AG04449 (cell line): ENCODE results near the gene LPAR1.

Experiments used
- CTCF ChIA-PET: fragments of 350-600 bp; formaldehyde crosslinking; extraction: SDS; loops from one replicate; lab custom pipeline; 2021; ENCODE audit warnings: antibody characterized with exemption; lab: Yijun Ruan, JAX
- POLR2A ChIA-PET: fragments of 400-600, 350-600 bp; formaldehyde crosslinking; extraction: SDS; loops from one replicate; lab custom pipeline; 2020; ENCODE audit warnings: antibody characterized with exemption, inconsistent platforms; lab: Yijun Ruan, JAX
- DNase-seq: peaks from one replicate; pipeline ENCODE4 v3.0.0-alpha.2; 2010; ENCODE audit warnings: low read depth, low spot score
- H3K4me3 ChIP-seq: 2 replicates; pipeline ENCODE4 v1.5.1; 2011; ENCODE audit warnings: low read depth, mild to moderate bottlenecking, control low read depth, low read length
- CTCF ChIP-seq: IDR thresholded peaks from one replicate; pipeline ENCODE4 v1.5.1; 2011; ENCODE audit warnings: mild to moderate bottlenecking, moderate library complexity, low read length, control low read depth, inconsistent platforms; ENCODE audit not compliant: insufficient read depth; ENCODE audit errors: missing control alignments

Gene LPAR1

DNA sequence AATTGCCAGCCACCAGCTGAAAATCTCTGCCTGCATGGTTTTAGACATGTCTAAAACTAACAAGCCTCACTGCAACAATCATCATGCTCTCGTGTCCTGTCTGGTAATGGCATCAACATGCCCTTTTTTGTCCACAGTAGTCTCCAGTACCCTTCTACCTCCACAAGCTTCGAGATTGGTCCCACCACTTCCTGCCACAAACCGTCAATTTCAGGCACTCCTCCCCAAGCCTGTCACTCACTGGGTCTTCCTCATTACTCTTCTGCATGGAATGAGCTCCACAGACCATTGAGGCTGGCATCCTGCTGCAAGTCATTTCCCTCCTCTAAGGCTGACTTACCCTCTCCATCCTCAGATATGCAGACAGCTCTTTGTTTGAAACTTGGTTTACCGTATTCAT lies 9.0 kb downstream of the LPAR1 start:
- no peak for TF ChIP-seq CTCF
- DNase-seq: no peak
- H3K4me3 ChIP-seq: no peak overlapping the region
- POLR2A ChIA-PET: no interaction called here
- CTCF ChIA-PET: interaction anchor here (0.9 kb wide), 1 partner anchor 18 kb away, joined by 3 read pairs; no protein-coding TSS in a partner anchor

GRCh38 chr9:111027798-111028197 lies 10.5 kb downstream of the LPAR1 start:
- CTCF ChIA-PET: interaction anchor here (1.9 kb wide), 1 partner anchor 8 kb away, joined by 9 read pairs; no protein-coding TSS in a partner anchor
- no peak for TF ChIP-seq CTCF
- no peak for DNase-seq
- no peak overlapping the region for H3K4me3 ChIP-seq
- POLR2A ChIA-PET: no interaction called here

- H3K4me3 ChIP-seq: no peak overlapping the region
- no peak for TF ChIP-seq CTCF
- ChIA-PET CTCF (no interaction called here), POLR2A (no interaction called here)
- DNase-seq: no peak
These were observed 15.1 kb downstream of the LPAR1 start for GRCh38 chr9:111023128-111023527.

DNA sequence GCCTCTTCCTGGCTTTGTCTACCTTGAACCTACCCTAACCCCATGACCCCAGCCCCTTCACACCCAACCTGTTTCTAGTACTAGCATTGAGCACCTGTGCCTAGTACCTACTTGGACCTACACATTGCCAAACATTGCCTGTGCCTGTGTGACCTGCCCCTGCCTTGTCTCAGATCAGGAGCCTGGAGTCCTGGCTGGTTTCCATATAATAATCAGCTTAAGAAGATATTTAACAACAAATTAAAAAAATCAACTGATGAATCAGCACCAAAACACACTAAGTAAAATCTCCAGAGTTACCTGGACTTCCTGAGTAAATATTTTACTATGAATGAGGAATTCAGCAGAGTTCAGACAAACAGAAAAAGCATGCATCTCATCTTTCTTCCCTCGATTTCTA lies 17.7 kb downstream of the LPAR1 start:
- TF ChIP-seq CTCF: no peak
- CTCF ChIA-PET: interaction anchor here (1.2 kb wide), 1 partner anchor 10 kb away, joined by 3 read pairs; no protein-coding TSS in a partner anchor
- POLR2A ChIA-PET: no interaction called here
- DNase-seq: no peak
- no peak overlapping the region for H3K4me3 ChIP-seq

DNA sequence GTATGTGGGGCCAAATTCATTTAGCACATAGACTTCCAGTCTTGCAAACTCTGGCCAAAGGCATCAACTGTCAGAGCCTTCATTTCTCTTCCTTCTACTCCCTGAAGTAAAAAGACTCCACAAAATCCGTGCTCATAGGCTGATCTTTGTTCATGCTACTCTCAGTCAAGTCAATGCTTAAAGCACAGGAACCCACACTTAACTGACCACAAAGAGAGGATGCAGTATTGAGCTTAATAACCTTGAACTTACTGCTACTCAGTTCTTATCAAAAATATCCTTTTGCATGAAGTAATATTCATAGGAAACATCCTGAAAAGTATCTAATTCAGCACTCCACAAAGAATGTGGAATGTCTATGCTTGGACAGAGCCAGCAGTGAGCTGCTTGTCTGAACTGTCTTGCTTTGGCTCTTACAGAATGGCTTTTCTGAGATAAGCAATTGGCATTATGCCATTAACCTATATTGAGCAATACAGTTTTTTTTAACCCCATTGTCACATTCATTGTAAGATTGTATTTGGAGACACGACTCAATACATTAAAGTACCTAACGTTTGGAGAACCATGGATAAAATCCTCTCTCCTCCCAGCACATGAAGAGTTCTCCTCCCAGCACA lies 21.7 kb downstream of the LPAR1 start:
- CTCF ChIA-PET: interaction anchor here (1.1 to 1.3 kb wide), 2 partner anchors 15 to 17 kb away, joined by 3 read pairs; no protein-coding TSS in a partner anchor
- POLR2A ChIA-PET: no interaction called here
- no peak for DNase-seq
- no peak overlapping the region for H3K4me3 ChIP-seq
- TF ChIP-seq CTCF: no peak

- ChIA-PET CTCF (interaction anchor here (1.1 to 1.3 kb wide), 2 partner anchors 14 to 17 kb away, joined by 3 read pairs; no protein-coding TSS in a partner anchor), POLR2A (no interaction called here)
- H3K4me3 ChIP-seq: no peak overlapping the region
- TF ChIP-seq CTCF: no peak
- DNase-seq: no peak
These were observed 22.3 kb downstream of the LPAR1 start for GRCh38 chr9:111016016-111016415.
